SH-SY5Y (cell line): ENCODE results near the gene KRTAP5-5.

Experiments used
- GATA2 ChIP-seq: IDR thresholded peaks from 2 replicates; pipeline ENCODE4 v1.6.1; 2011; ENCODE audit warnings: mild to moderate bottlenecking, low read depth, low read length
- GATA3 ChIP-seq: IDR thresholded peaks from 2 replicates; pipeline ENCODE4 v1.6.1; 2011; ENCODE audit warnings: low read depth, mild to moderate bottlenecking, low read length, moderate library complexity

DNA sequence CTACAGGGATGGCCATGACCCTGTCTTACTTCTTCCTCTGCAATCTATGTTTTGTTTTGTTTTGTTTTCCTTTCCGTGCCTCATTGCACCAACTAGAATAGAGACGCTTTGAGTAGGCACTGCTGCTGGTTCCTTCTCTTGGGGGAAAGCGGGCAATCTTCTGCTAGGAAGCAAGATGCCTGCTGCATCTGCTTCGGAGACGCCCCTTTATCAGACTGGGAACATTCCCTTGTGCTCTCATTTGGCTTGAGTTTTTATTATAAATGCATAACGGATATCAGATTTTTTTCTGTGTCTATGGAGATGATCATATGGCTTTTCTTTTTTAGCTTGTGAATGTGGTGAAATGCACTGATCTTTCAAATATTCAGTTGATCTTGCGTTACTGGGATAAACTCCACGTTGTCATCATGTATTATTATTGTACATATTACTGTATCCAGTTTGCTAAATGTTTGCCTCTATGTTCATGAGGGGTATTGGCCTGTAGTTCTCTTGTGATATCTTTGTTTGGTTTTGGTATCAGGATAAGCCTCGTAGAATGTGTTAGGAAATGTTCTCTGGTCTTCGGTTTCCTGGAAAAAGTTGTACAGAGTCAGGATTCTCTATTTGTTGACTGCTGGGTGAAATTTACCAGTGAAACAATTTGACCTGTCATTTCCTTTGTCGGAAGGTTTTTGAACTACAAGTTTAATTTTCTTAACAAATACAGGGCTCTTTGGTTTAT is 44.0 kb downstream of the KRTAP5-5 start:
- TF ChIP-seq GATA2 (no peak), GATA3 (no peak)
